Activated CD8-positive, alpha-beta T cell treated with anti-CD3 and anti-CD28 coated beads for 36 hours (primary cell): ENCODE results near the gene CCDC102A. TPM values are rescaled to one million over a fixed set of nuclear protein-coding genes. Genes with fewer than 3 reads are reported as not detected.
A peak's percentile ranks its signal among the peaks of the same experiment; 100 is the strongest.

ENCODE experiments used
- ATAC-seq: fragments of 200-7000 bp; cut with Tn5 transposase; one replicate; pipeline ENCODE4 v1.10.0; 2021; ENCODE audit warnings: mild to moderate bottlenecking, moderate library complexity
- CTCF ChIA-PET: fragments of 350-600 bp; sonication (Branson Sonifier 250); formaldehyde crosslinking; loops from one replicate; lab custom pipeline; 2021; ENCODE audit warnings: antibody characterized with exemption; lab: Charles Lee
- POLR2A ChIA-PET: fragments of 350-600 bp; sonication (Branson Sonifier 250); formaldehyde crosslinking; loops from one replicate; lab custom pipeline; 2021; ENCODE audit warnings: antibody characterized with exemption; lab: Charles Lee
- DNase-seq: peaks from one replicate; pipeline ENCODE4 v3.0.0-alpha.2; 2020
- H3K27ac Mint-ChIP-seq: one replicate; pipeline ENCODE4 v1.8.0; 2021; ENCODE audit warnings: mild to moderate bottlenecking, mixed read lengths
- H3K27me3 Mint-ChIP-seq: one replicate; pipeline ENCODE4 v1.8.0; 2021; ENCODE audit warnings: mixed read lengths
- H3K36me3 Mint-ChIP-seq: one replicate; pipeline ENCODE4 v1.8.0; 2021; ENCODE audit warnings: low read depth, mixed read lengths
- H3K4me1 Mint-ChIP-seq: one replicate; pipeline ENCODE4 v1.8.0; 2021; ENCODE audit warnings: low read depth, mixed read lengths
- H3K4me3 Mint-ChIP-seq: one replicate; pipeline ENCODE4 v1.8.0; 2021; ENCODE audit warnings: mild to moderate bottlenecking, moderate library complexity, mixed read lengths
- H3K9me3 Mint-ChIP-seq: one replicate; pipeline ENCODE4 v1.8.0; 2021; ENCODE audit warnings: mixed read lengths
- intact Hi-C: fragments of 100-400 bp; cut with micrococcal nuclease; formaldehyde crosslinking; loops from one replicate; pipeline ENCODE4 v1.10.0; 2022
- total RNA-seq, 2 experiments: library from RNA; stranded (reverse); gene quantifications; one replicate each; pipeline ENCODE4 v1.2.3, GENCODE V29; 2021
- TF ChIP-seq, protein P1 (sequence below): fragments of 200-600 bp; IDR thresholded peaks from one replicate; pipeline ENCODE4 v1.8.0; 2022; ENCODE audit warnings: antibody characterized with exemption, mild to moderate bottlenecking

The CCDC102A gene
- total RNA-seq, 2 experiments from 2014 or later = 7.1 to 7.9 TPM

DNA sequence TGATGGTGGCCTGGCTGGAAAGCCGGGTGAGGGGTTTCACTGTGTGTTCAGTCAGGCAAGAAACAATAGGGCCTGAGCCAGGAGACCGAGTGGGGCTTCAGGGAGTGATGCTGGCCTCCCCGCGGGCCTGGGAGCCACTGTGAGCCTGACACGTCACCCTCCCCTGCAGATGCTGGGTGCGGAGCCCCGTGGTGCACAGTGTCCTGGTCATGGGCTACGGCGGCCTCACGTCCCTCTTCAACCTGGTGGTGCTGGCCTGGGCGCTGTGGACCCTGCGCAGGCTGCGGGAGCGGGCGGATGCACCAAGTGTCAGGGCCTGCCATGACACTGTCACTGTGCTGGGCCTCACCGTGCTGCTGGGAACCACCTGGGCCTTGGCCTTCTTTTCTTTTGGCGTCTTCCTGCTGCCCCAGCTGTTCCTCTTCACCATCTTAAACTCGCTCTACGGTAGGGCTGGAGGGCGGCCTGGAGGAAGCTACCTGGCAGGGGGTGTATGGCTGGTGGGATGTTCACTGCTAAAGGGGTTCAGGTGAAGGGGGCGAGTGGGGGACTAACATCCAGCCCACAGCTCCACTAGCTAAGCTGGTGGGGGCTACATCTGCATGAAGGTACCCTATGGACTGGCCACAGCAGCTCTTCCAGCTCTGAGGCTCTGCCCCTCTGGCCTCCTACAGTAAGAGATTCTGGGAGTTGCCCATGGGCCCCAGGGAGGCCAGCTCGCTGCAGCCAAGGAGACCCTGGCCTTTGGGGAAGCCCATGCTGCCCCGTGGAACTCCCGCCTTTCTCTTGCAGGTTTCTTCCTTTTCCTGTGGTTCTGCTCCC lies 38.5 kb upstream of the CCDC102A start:
- ATAC-seq (no peak), DNase-seq (no peak)
- H3K36me3 Mint-ChIP-seq = peaks cover 3% of the 10 kb centered on the region
- H3K27ac Mint-ChIP-seq = peak overlapping the region; percentile 46
- H3K9me3 Mint-ChIP-seq = no peaks in the 10 kb centered on the region
- H3K4me3 Mint-ChIP-seq = no peak overlapping the region
- peaks cover 48% of the 10 kb centered on the region for H3K4me1 Mint-ChIP-seq
- ChIA-PET CTCF (interaction anchor here (1.0 to 9.6 kb wide), 24 partner anchors 9 to 425 kb away, joined by 3 to 265 read pairs (median 15); partner anchors contain the start of genes ADGRG5, KATNB1, USB1 and ZNF319), POLR2A (interaction anchor here (1.1 to 5.8 kb wide), 6 partner anchors 11 to 160 kb away, joined by 3 to 48 read pairs (median 6); partner anchors contain the start of gene KATNB1)
- TF ChIP-seq, protein P1, sequence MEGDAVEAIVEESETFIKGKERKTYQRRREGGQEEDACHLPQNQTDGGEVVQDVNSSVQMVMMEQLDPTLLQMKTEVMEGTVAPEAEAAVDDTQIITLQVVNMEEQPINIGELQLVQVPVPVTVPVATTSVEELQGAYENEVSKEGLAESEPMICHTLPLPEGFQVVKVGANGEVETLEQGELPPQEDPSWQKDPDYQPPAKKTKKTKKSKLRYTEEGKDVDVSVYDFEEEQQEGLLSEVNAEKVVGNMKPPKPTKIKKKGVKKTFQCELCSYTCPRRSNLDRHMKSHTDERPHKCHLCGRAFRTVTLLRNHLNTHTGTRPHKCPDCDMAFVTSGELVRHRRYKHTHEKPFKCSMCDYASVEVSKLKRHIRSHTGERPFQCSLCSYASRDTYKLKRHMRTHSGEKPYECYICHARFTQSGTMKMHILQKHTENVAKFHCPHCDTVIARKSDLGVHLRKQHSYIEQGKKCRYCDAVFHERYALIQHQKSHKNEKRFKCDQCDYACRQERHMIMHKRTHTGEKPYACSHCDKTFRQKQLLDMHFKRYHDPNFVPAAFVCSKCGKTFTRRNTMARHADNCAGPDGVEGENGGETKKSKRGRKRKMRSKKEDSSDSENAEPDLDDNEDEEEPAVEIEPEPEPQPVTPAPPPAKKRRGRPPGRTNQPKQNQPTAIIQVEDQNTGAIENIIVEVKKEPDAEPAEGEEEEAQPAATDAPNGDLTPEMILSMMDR = no peak
- no peaks in the 10 kb centered on the region for H3K27me3 Mint-ChIP-seq
- intact Hi-C loops = loop anchor here (10.0 kb wide), 1 partner anchor 150 kb away; no protein-coding TSS in a partner anchor

DNA sequence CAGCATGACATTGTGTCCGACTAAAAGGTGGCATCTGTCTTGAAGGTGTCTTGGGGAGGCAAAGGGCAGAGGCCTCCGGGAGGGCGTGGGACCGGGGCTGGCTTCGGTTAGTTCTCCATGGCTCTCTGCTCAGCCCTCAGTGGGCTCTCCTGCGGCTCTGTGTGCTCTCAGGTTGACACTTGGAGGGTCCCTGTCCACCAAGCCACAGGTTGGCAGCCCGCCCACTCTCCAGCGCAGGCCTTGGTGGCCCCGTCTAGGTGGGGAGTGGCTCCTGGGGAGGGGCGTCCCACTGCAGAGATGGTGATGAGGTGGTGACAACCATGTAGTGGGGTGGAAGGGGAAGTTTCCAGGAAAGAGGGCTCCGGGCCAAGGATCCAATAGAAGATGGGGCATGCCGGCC lies 37.7 kb upstream of the CCDC102A start:
- TF ChIP-seq, protein P1 = no peak
- H3K27ac Mint-ChIP-seq = no peak overlapping the region
- peaks cover 4% of the 10 kb centered on the region for H3K9me3 Mint-ChIP-seq
- peaks cover 10% of the 10 kb centered on the region for H3K36me3 Mint-ChIP-seq
- peaks cover 41% of the 10 kb centered on the region for H3K4me1 Mint-ChIP-seq
- ATAC-seq = no peak
- no peak overlapping the region for H3K4me3 Mint-ChIP-seq
- H3K27me3 Mint-ChIP-seq = no peaks in the 10 kb centered on the region
- ChIA-PET CTCF (interaction anchor here (6.1 to 9.6 kb wide), 3 partner anchors 15 to 74 kb away, joined by 74 to 265 read pairs (median 180); no protein-coding TSS in a partner anchor), POLR2A (interaction anchor here (5.8 kb wide), 1 partner anchor 74 kb away, joined by 48 read pairs; no protein-coding TSS in a partner anchor)
- DNase-seq = no peak
- intact Hi-C loops = loop anchor here (10.0 kb wide), 1 partner anchor 151 kb away; no protein-coding TSS in a partner anchor

DNA sequence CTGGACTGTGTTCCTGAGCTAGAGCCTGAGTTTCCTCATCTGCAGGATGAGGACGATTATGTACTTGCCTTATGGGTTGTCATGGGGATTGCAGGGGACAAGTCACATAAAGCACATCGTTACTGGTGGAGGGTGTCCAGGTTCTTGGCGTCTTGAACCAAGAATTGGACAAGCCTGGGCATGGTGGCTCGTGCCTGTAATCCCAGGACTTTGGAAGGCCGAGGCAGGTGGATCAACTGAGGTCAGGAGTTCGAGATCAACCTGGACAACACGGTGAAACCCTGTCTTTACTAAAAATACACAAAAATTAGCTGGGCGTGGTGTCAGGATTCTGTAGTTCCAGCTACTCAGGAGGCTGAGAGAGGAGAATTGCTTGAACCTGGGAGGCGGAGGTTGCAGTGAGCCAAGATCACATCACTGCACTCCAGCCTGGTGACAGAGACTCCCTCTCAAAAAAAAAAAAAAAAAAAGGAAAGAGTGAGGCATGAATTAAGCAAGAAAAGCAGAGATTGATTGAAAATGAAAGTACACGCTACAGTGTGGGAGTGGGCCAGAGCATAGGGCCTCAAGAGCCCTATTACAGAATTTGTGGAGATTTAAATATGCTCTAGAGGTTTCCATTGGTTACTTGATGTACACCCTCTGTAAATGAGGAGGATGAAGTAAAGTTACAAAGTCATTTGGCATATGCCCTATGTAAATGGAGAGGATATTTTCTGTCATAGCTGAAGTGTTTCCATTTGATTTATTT lies 36.8 kb upstream of the CCDC102A start:
- peaks cover 4% of the 10 kb centered on the region for H3K9me3 Mint-ChIP-seq
- ChIA-PET POLR2A (no interaction called here), CTCF (interaction anchor here (0.8 to 1.6 kb wide), 3 partner anchors 21 to 76 kb away, joined by 3 to 10 read pairs (median 3); no protein-coding TSS in a partner anchor)
- H3K36me3 Mint-ChIP-seq = peaks cover 10% of the 10 kb centered on the region
- no peaks in the 10 kb centered on the region for H3K27me3 Mint-ChIP-seq
- ATAC-seq (peak; percentile 25), DNase-seq (peak; percentile 43)
- intact Hi-C loops = loop anchor here (10.0 kb wide), 1 partner anchor 152 kb away; no protein-coding TSS in a partner anchor
- H3K4me3 Mint-ChIP-seq = no peak overlapping the region
- TF ChIP-seq, protein P1 = no peak
- peak overlapping the region; percentile 68 for H3K27ac Mint-ChIP-seq
- peaks cover 32% of the 10 kb centered on the region for H3K4me1 Mint-ChIP-seq

DNA sequence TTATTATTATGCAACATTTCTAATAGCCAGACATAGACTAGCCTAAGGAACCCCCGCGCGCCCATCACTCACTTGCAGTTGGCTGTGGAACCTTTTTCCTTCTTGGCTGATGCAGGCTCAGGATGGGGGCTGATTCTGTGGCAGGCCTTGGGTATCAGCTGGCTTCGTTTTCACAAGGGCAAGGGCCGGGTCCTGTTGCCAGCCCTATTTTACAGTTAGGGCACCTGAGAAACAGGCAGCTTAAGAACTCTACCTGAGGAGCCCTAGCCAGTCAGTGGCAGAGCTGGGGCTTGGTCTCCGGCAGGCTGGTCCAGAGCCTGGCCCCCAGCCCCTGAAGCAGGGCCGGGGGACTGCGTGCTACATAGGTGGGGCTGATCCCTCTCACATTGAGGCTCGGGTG lies 34.7 kb upstream of the CCDC102A start:
- ATAC-seq = no peak
- POLR2A ChIA-PET = no interaction called here
- CTCF ChIA-PET = interaction anchor here (1.7 kb wide), 2 partner anchors 13 to 77 kb away, joined by 4 to 6 read pairs; no protein-coding TSS in a partner anchor

More for the DNA sequence above, 34.7 kb upstream of the CCDC102A start:
- no peaks in the 10 kb centered on the region for H3K27me3 Mint-ChIP-seq
- H3K9me3 Mint-ChIP-seq = peaks cover 4% of the 10 kb centered on the region
- H3K4me1 Mint-ChIP-seq = peaks cover 11% of the 10 kb centered on the region
- peaks cover 10% of the 10 kb centered on the region for H3K36me3 Mint-ChIP-seq
- H3K4me3 Mint-ChIP-seq = no peak overlapping the region
- intact Hi-C loops = loop anchor here (10.0 kb wide), 1 partner anchor 154 kb away; no protein-coding TSS in a partner anchor
- H3K27ac Mint-ChIP-seq = no peak overlapping the region
- DNase-seq = no peak
- TF ChIP-seq, protein P1 = no peak
